ENCODE measurements around the gene TXNRD2. TPM values are rescaled to one million over a fixed set of nuclear protein-coding genes. Genes with fewer than 3 reads are reported as not detected.
"Not testable (repeated sequence)": the region's sequence is repeated elsewhere in the genome, so short reads cannot be mapped to it uniquely, and the experiment has no call there.

The TXNRD2 gene
- total RNA-seq, 2 donors from 2014 or later = 22.3 to 29.5 TPM

DNA sequence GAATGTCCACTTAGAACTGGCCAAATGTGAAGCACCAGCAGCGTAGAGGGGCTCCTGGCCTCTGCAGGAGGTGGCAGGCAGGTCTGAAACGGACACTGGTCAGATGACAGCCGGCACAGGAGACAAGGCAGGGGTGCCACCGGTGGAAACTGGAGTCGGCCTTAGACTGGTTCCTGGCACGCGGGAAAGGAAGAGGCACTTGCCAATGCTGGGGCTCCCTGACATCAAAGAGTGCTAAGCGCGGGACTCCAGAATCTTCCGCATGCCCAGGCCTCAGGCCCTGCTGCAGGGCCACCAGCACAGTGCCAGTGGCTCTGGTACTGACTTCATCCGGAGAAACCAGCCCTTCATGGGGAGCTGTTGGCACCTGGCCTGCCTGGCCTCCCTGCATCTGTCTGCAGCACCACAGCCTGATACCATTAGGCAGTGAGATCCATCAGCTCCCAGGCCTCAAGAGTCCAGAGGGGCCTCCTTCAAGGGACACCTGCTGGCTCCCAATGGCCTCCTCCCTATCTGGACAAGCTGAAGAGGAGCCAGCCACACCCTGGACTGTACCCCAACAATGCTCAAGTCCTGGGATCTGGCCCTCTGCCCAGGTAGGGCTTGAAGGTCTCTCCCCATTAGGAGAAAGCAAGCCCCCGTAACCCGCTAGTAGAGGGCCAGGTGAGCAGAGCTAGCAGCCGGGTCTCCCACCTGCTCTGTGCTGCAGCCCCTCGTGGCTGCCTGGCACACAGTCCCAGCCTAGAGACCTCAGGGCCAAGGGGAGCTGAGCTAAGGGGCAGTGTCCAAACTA lies 57.3 kb downstream of the TXNRD2 start:
- H3K9ac ChIP-seq (ENCODE audit: low read depth in 2 of 2, low read length in 2 of 2) = no peak overlapping the region
- intact Hi-C loops (cut with DNase I) = no loop called here
- H3K36me3 ChIP-seq = no peaks in the 10 kb centered on the region
- H3K4me3 ChIP-seq = no peak overlapping the region
- H3K4me1 ChIP-seq = no peaks in the 10 kb centered on the region
- no peak overlapping the region for H3K27ac ChIP-seq
- TF ChIP-seq, protein P1, sequence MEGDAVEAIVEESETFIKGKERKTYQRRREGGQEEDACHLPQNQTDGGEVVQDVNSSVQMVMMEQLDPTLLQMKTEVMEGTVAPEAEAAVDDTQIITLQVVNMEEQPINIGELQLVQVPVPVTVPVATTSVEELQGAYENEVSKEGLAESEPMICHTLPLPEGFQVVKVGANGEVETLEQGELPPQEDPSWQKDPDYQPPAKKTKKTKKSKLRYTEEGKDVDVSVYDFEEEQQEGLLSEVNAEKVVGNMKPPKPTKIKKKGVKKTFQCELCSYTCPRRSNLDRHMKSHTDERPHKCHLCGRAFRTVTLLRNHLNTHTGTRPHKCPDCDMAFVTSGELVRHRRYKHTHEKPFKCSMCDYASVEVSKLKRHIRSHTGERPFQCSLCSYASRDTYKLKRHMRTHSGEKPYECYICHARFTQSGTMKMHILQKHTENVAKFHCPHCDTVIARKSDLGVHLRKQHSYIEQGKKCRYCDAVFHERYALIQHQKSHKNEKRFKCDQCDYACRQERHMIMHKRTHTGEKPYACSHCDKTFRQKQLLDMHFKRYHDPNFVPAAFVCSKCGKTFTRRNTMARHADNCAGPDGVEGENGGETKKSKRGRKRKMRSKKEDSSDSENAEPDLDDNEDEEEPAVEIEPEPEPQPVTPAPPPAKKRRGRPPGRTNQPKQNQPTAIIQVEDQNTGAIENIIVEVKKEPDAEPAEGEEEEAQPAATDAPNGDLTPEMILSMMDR (IDR thresholded peaks at IDR 0.05) = no peak
- H3K9me3 ChIP-seq = no peaks in the 10 kb centered on the region
- no peak for DNase-seq
- no peaks in the 10 kb centered on the region for H3K27me3 ChIP-seq

DNA sequence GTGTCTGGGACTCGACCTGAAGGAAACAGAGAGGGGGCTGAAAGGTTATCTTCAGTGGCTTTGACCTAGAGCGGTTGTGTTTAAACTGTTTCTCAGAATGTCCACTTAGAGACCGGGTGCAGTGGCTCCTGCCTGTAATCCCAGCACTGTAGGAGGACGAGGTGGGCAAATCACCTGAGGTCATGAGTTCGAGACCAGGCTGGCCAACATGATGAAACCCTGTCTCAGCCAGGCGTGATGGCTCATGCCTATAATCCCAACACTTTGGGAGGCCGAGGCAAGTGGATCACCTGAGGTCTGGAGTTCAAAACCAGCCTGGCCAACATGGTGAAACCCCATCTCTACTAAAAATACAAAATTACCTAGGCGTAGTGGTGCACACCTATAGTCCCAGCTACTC lies 58.2 kb downstream of the TXNRD2 start:
- not testable (repeated sequence) for H3K4me1 ChIP-seq, H3K4me3 ChIP-seq, DNase-seq

DNA sequence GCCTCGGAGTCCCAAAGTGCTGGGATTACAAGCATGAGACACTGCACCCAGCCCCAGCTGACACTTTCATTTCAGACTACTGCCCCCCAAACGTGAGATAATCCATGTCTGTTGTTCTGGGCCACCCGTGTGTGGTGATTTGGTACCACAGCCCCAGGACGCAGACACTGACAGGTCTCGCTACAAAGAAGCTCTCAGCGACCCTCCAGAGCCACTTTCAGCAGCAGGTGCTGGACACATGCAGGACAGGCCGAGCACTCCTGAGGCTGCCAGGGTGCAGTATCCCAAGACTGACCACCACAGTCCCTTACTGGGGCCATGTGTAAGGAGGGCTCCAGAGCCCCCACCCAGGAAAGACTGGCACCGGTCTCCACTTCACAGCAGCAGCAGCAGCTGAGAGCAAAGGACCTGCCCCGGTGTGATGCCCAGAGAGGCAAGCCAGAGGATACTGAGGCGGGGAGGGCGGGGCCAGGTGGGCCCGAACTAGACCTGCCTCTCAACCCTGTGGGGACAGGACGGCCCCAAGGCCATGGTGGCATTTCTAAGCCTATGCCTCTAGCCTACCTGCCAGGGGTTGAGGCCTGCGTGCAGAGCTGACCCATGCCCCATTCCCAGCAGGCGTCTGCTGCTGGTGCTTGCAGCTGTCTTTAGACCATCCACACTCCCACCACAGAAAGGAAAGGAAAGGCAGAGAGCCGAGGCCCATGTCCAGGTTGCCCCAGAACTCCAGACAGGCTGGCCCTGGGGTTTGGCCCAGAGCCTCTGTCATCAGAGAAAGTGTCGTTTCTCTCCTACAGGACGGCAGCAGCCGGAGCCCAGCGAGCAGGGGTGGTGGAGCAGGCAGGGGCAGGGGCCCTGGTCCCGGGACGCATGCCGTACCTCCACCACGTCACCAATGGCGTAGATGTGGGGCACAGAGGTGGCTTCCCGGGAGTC lies 58.9 kb downstream of the TXNRD2 start:
- no peaks in the 10 kb centered on the region for H3K9me3 ChIP-seq
- no peak overlapping the region for H3K4me3 ChIP-seq
- peak; percentile 16 for DNase-seq
- no peak overlapping the region for H3K27ac ChIP-seq
- no peak overlapping the region for H3K9ac ChIP-seq (ENCODE audit: low read depth in 2 of 2, low read length in 2 of 2)
- no peaks in the 10 kb centered on the region for H3K4me1 ChIP-seq
- TF ChIP-seq, protein P1 (IDR thresholded peaks at IDR 0.05) = no peak
- H3K36me3 ChIP-seq = no peaks in the 10 kb centered on the region
- intact Hi-C loops (cut with DNase I) = no loop called here
- H3K27me3 ChIP-seq = no peaks in the 10 kb centered on the region

More for the DNA sequence above, 58.2 kb downstream of the TXNRD2 start:
- H3K9me3 ChIP-seq; H3K9ac ChIP-seq (ENCODE audit: low read depth in 2 of 2, low read length in 2 of 2); H3K27me3 ChIP-seq; intact Hi-C loops (cut with DNase I); H3K27ac ChIP-seq; H3K36me3 ChIP-seq: not testable (repeated sequence)

DNA sequence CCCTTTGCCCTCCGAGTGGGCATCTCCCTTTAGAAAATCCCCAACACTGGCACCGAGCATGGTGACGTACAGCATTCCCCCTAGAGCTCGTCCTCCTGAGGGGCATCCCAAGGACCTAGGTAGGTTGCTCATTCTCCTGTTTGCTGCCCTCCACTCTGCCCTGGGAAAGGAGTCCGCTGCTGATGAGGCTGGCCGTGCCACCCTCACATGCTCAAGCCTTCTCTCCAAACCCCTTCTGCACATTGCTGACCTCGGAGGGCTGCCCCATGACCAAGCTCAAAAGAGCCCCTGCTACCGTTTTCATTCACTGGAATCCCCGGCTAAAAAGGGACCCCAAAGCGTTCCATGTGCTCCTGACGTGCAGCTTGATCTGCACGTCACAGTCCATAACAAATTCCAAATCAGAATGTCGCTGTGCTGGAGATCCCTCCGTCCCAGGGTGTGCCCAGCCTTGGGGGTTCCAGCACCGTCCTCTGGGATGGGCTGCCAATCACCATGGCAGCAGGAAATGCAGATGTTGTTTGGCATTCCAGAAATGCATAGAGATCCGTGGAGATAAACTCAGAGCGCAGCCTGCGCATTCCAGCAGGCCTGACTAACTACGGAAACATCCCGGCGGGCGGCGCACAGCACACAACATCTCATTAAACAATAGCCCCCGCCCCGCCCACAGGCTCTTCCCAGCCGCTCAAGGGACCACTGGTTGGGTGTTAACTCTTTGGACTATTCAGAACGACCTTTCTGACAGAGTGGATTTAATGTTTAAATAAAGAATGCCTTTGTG lies 60.6 kb downstream of the TXNRD2 start:
- no peaks in the 10 kb centered on the region for H3K27me3 ChIP-seq
- no peak overlapping the region for H3K9ac ChIP-seq (ENCODE audit: low read depth in 2 of 2, low read length in 2 of 2)
- intact Hi-C loops (cut with DNase I) = no loop called here
- no peak overlapping the region for H3K4me3 ChIP-seq
- no peak overlapping the region for H3K27ac ChIP-seq
- no peaks in the 10 kb centered on the region for H3K36me3 ChIP-seq
- H3K9me3 ChIP-seq = no peaks in the 10 kb centered on the region
- H3K4me1 ChIP-seq = no peaks in the 10 kb centered on the region
- TF ChIP-seq, protein P1 (IDR thresholded peaks at IDR 0.05) = no peak
- peak; percentile 22 for DNase-seq

DNA sequence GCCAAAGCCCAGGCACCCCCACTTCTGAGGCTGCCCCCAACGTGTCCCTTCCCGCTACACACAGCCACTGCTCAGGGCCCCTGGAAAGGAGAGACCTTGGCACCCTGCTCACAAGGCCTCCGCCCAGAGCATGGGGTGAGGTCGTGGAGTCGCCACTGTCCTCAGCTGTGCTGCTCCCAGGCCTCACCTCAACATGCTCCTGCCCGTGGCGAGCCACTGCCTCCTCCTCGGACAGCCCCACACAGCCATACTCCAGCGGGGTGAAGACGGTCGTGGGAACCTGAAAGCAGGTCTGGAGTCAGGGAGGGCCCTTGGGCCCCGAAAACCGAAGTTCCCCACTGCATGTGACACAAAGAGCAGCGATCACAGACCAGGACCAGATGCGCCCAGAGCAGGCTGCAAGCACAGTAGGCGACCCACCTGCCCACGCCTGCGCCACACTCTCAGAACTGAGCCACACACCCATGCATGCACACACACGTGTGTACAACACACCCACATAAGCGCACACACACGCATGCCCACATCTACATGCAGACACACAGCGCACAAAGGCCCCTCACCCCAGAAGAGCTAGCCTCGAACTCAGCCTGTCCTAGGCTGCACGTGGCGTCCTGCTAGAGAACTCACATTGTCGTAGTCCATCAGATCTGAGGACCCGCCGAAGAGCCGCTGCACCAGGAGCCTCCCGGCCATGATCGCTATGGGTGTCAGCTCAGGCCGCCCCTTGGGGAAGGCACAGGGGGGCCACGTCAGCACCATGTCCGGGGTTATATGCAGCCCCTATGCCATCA lies 61.4 kb downstream of the TXNRD2 start:
- TF ChIP-seq, protein P1 (IDR thresholded peaks at IDR 0.05) = no peak
- Histone ChIP-seq H3K9me3 (no peaks in the 10 kb centered on the region), H3K4me3 (no peak overlapping the region), H3K4me1 (no peaks in the 10 kb centered on the region), H3K27me3 (no peaks in the 10 kb centered on the region), H3K36me3 (no peaks in the 10 kb centered on the region), H3K9ac (ENCODE audit: low read depth in 2 of 2, low read length in 2 of 2) (no peak overlapping the region), H3K27ac (no peak overlapping the region)
- no peak for DNase-seq
- intact Hi-C loops (cut with DNase I) = no loop called here
